Transverse colon (tissue), 4 donors: ENCODE data around the gene VENTX. TPM values are rescaled to one million over a fixed set of nuclear protein-coding genes. Genes with fewer than 3 reads are reported as not detected.

Experiments
- DNase-seq: peaks from one replicate; pipeline ENCODE4 v3.0.0-alpha.2; 2019
- H3K27ac ChIP-seq, 4 donors: fragments of 200-600 bp; sonication (generic); 2 replicates each; pipeline ENCODE4 v1.5.1; 2016 to 2018; ENCODE audit warnings: inconsistent platforms in 4 of 4
- H3K27me3 ChIP-seq: fragments of 200-600 bp; sonication (generic); 2 replicates; pipeline ENCODE4 v1.5.1; 2017; ENCODE audit warnings: inconsistent platforms
- H3K36me3 ChIP-seq, 4 donors: fragments of 200-600 bp; sonication (generic); 2 replicates each; pipeline ENCODE4 v1.5.1; 2017 to 2019; ENCODE audit warnings: inconsistent platforms in 4 of 4
- H3K4me1 ChIP-seq, 4 donors: fragments of 200-600 bp; sonication (generic); 2 replicates each; pipeline ENCODE4 v1.5.1; 2017 to 2020; ENCODE audit warnings: inconsistent platforms in 4 of 4
- H3K4me3 ChIP-seq, 4 donors: fragments of 200-600 bp; sonication (generic); 1 replicate in 1 of 4; 2 replicates in 3 of 4; pipeline versions ENCODE4 v1.5.1 to v1.6.1; 2017 to 2019; ENCODE audit warnings: inconsistent platforms in 4 of 4
- H3K9me3 ChIP-seq, 2 donors: fragments of 200-600 bp; sonication (generic); 2 replicates each; pipeline ENCODE4 v1.5.1; 2017 to 2019; ENCODE audit warnings: inconsistent platforms in 2 of 2
- CTCF ChIP-seq, 5 experiments: fragments of 200-600 bp in 3 of 5; fragments of 450-650 bp in 2 of 5; sonication (generic) in 3 of 5; IDR thresholded peaks; 1 replicate in 2 of 5; 2 replicates in 3 of 5; pipeline ENCODE4 v1.5.1; 2016 to 2017; ENCODE audit warnings: antibody characterized with exemption in 5 of 5, inconsistent platforms in 3 of 5, mild to moderate bottlenecking in 2 of 5, moderate library complexity in 1 of 5
- EP300 ChIP-seq: sonication (generic); formaldehyde crosslinking; IDR thresholded peaks from one replicate; pipeline ENCODE4 v1.6.1; 2017; ENCODE audit warnings: antibody characterized with exemption, low read depth
- POLR2A ChIP-seq: fragments of 450-650 bp; IDR thresholded peaks from one replicate; pipeline ENCODE4 v1.6.1; 2016; ENCODE audit warnings: antibody characterized with exemption, mild to moderate bottlenecking, moderate library complexity
- POLR2AphosphoS5 ChIP-seq, 3 donors: sonication (generic); formaldehyde crosslinking; IDR thresholded peaks; one replicate each; pipeline ENCODE4 v1.6.1; 2016; ENCODE audit warnings: antibody characterized with exemption in 3 of 3
- WGBS, 2 donors: methylation state at CpG; one replicate each; pipeline ENCODE4 v1.1.5; 2018; ENCODE audit warnings: low coverage in 1 of 2; 5-methylcytosine and 5-hydroxymethylcytosine counted together
- in situ Hi-C, 4 donors: fragments of 200-750 bp; cut with MboI; loops; one replicate each; pipeline versions ENCODE4 v1.15.0 to v1.15.1; 2017; ENCODE audit warnings: low sequenced_read_pairs in 3 of 4, low pct_ligation_motif_present in 1 of 4, low pct_unique_long_range_greater_than_20kb in 1 of 4
- intact Hi-C: fragments of 100-400 bp; cut with DNase I; formaldehyde crosslinking; loops from one replicate; pipeline ENCODE4 v1.15.1; 2023; ENCODE audit warnings: low total_unique reads
- total RNA-seq, 4 donors: library from RNA; depleted of rRNA; stranded (reverse); fragments of >200 nt; gene quantifications; one replicate each; pipeline ENCODE4 v1.1.0, GENCODE V29; 2016

Gene VENTX
- total RNA-seq, 4 donors from 2014 or later = 0.27 to 0.48 TPM; not detected in 2

DNA sequence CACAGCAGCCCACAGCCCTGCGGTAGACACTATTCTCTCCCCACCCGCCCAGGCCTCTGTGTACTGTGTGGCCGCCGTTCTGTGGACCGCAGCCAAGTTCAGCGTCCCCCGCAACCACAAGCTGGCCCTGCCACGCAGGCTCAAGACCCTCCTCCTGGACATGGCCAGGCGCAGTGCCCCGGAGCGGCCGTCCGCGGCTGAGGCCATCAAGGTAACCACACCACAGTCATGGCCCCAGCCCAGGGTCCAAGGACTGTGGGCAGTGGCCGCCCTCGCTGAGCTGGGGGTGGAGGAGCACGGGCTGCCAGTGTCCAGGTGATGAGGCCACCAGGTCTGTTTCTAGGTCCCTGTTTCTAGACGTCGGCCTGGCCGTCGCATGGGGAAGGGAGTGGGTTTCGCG, 42.0 kb upstream of the VENTX start:
- Histone ChIP-seq H3K27ac (no peak overlapping the region), H3K27me3 (peaks cover 7% of the 10 kb centered on the region), H3K4me1 (no peaks in the 10 kb centered on the region), H3K9me3 (no peaks in the 10 kb centered on the region), H3K4me3 (no peak overlapping the region), H3K36me3 (no peaks in the 10 kb centered on the region)
- intact Hi-C loops (no loop called here), in situ Hi-C loops (no loop called here)
- TF ChIP-seq CTCF (IDR thresholded peaks at IDR 0.05) (no peak), POLR2AphosphoS5 (IDR thresholded peaks at IDR 0.05) (no peak), POLR2A (no peak), EP300 (no peak)
- WGBS, 2 donors = 94% methylated on average over 23 of the region's 23 CpGs; no CpG with 5 or more reads in 1 of the 2 donors
- no peak for DNase-seq

- in situ Hi-C loops = no loop called here
- H3K4me1 ChIP-seq = no peaks in the 10 kb centered on the region
- intact Hi-C loops = no loop called here
- H3K27me3 ChIP-seq = peaks cover 7% of the 10 kb centered on the region
- TF ChIP-seq EP300 (no peak), POLR2A (no peak), POLR2AphosphoS5 (IDR thresholded peaks at IDR 0.05) (no peak)
- no peak for DNase-seq
- H3K27ac ChIP-seq = no peak overlapping the region
- no peaks in the 10 kb centered on the region for H3K9me3 ChIP-seq
- no peak overlapping the region for H3K4me3 ChIP-seq
- H3K36me3 ChIP-seq = no peaks in the 10 kb centered on the region
- 81% methylated on average over 22 of the region's 24 CpGs; no CpG with 5 or more reads in 1 of the 2 donors for WGBS, 2 donors
Measured at GRCh38 chr10:133196221-133196915, 41.3 kb upstream of the VENTX start.

- in situ Hi-C loops = no loop called here
- TF ChIP-seq POLR2AphosphoS5 (IDR thresholded peaks at IDR 0.05) (no peak), POLR2A (no peak), EP300 (no peak), CTCF (IDR thresholded peaks at IDR 0.05) (no peak)
- no peak overlapping the region for H3K27ac ChIP-seq
- intact Hi-C loops = no loop called here
- H3K27me3 ChIP-seq = peaks cover 7% of the 10 kb centered on the region
- DNase-seq = no peak
- 82% methylated on average over 35 of the region's 40 CpGs; no CpG with 5 or more reads in 1 of the 2 donors for WGBS, 2 donors
- H3K4me1 ChIP-seq = no peaks in the 10 kb centered on the region
- H3K4me3 ChIP-seq = no peak overlapping the region
- H3K9me3 ChIP-seq = no peaks in the 10 kb centered on the region
- no peaks in the 10 kb centered on the region for H3K36me3 ChIP-seq
Measured at GRCh38 chr10:133196936-133197758, 40.5 kb upstream of the VENTX start.

- H3K27ac ChIP-seq = no peak overlapping the region
- no peaks in the 10 kb centered on the region for H3K9me3 ChIP-seq
- intact Hi-C loops (no loop called here), in situ Hi-C loops (no loop called here)
- H3K27me3 ChIP-seq = peaks cover 7% of the 10 kb centered on the region
- no peak for DNase-seq
- H3K4me3 ChIP-seq = no peak overlapping the region
- no peaks in the 10 kb centered on the region for H3K4me1 ChIP-seq
- H3K36me3 ChIP-seq = no peaks in the 10 kb centered on the region
- 80% methylated on average over 9 of the region's 9 CpGs; no CpG with 5 or more reads in 1 of the 2 donors for WGBS, 2 donors
- TF ChIP-seq POLR2AphosphoS5 (IDR thresholded peaks at IDR 0.05) (no peak), EP300 (no peak), POLR2A (no peak), CTCF (IDR thresholded peaks at IDR 0.05) (no peak)
Measured at GRCh38 chr10:133197786-133198185, 39.9 kb upstream of the VENTX start.
